IPS DF 4.7 (cell line): ENCODE data around the gene MEG3.
"Not testable (repeated sequence)": the region's sequence is repeated elsewhere in the genome, so short reads cannot be mapped to it uniquely, and the experiment has no call there.

Source experiments
- DNase-seq: peaks from one replicate; pipeline ENCODE4 v3.0.0-alpha.2; 2013; ENCODE audit warnings: low spot score; ENCODE audit errors: extremely low read depth

Gene MEG3

GRCh38 chr14:100788942-100789341 is 37.0 kb upstream of the MEG3 start:
- no peak for DNase-seq

- no peak for DNase-seq
Measured at GRCh38 chr14:100789460-100790417, 36.2 kb upstream of the MEG3 start.

DNA sequence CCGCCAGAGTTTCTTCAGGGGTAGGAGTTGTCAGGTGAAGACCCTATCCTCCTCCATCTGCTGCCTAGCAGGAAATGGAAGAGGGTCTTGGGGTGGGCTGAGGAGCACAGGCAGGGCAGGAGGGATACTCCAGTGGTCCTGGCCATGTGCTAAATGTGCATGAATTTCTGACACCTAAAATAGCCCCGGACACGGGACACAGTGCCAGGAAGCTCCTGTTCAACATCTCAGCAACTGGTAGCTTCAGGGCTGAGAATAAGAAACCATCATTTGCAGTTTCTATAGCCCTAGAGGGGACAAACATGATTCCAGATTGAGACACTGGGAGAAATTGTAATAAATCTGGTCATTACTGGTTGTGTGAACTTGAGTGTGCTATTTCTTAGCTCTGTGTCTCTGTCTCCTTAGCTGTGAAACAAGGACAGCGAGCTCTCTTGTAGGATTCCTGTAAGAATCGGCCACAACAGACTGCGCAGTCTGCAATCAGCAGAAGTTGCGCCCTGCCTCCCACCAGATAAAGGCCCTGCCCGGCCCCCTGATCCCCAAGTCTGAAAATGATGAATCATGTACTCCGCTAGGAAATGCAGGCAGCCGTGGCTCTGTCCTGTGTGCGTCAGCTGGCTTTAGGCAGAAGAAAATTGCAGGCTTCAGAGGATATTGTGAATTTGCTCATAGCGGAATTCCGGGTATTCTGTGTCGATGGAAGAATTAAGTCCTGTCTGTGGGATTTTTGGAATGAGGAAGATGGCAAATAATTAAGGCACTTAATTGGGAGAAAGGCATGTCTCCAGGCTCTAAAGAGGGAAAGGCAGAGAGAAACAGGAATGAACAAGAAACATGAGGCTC is 35.2 kb upstream of the MEG3 start:
- DNase-seq, result no peak

DNA sequence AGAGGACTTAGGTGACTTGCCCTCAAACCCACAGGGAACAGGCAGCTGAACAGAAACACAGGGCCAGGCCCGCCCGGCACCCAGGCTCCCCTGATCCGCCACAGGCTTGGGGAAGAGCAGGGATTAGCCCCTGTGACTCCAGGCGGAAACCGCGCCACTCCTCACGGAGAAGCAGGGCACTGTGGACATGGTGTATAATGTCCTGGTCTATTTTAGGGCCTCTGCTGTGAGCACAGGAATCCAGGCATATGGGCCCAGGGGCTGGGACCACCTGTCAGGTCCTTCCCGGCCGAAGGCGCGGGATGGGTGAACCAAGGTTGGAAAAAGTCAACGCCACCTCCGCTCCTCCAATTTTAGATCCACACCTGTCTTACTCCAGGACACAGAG is 34.6 kb upstream of the MEG3 start:
- DNase-seq, result no peak

DNA sequence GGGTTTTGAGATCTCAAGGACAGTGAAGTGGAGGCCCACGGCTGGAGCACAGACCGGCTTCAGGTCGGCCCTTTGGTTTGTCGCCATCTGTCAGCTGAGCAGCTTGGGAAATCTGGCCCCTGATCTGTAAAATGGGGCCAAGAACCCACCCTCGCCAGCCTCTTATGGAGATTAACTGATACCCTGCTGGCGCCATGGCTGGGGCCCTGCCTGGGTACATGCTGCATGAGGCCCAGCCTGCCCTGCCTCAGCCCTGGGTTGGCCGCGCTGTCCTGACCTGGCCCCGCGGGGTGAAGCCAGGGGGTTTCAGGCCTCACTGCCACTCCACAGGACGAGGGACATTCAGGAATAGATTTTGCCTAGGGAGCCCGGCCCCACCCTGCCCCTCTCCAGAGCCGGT is 33.9 kb upstream of the MEG3 start:
- no peak for DNase-seq

GRCh38 chr14:100796946-100797345 is 29.0 kb upstream of the MEG3 start:
- no peak for DNase-seq

- DNase-seq, result no peak
Measured at GRCh38 chr14:100800041-100800440, 25.9 kb upstream of the MEG3 start.

- not testable (repeated sequence) for DNase-seq
Measured at GRCh38 chr14:100801433-100801832, 24.5 kb upstream of the MEG3 start.

DNA sequence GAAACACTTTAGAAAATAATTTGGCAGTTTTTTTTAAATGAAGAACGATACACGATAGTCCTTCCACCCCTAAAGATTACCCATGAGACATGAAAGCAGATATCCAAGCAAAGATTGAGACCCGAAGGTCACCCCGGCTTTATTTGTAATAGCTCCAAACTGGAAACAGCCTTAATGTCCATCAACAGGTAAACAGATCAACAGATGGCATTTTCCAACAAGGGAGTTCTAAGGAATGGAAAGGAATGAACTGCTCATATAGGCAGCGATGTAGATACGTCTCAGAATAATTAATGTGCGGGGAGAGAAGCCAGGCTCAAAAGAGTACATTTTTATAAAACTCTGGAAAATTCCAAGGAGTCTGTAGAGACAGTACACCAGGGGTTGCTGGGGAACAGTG is 23.7 kb upstream of the MEG3 start:
- no peak for DNase-seq

GRCh38 chr14:100802766-100803165 is 23.2 kb upstream of the MEG3 start:
- DNase-seq, result no peak

- no peak for DNase-seq
Measured at GRCh38 chr14:100803226-100803625, 22.7 kb upstream of the MEG3 start.

- no peak for DNase-seq
Measured at GRCh38 chr14:100803676-100804075, 22.2 kb upstream of the MEG3 start.

DNA sequence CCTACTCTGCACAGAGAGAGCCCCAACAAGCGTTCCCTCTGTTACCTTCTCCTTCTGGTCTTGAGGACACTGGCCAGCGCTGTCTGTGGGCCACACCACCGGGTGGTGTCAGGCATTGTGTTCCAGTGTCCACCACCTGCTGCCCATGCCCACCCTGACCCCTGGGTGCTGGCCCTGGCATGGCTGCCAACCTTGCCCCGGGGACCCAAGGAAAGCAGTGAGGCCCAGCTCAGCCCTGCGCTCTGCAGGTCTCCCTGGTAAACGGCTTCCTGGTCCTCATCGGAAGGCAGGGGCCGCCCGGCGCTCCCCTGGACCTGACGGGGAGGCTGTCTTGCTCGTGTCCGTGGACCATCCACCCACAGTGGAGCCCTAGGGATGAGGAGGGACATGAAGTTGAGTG is 21.8 kb upstream of the MEG3 start:
- DNase-seq, result no peak

- DNase-seq, result no peak
Measured at GRCh38 chr14:100804558-100805309, 21.2 kb upstream of the MEG3 start.

GRCh38 chr14:100806386-100806785 is 19.5 kb upstream of the MEG3 start:
- DNase-seq, result no peak

DNA sequence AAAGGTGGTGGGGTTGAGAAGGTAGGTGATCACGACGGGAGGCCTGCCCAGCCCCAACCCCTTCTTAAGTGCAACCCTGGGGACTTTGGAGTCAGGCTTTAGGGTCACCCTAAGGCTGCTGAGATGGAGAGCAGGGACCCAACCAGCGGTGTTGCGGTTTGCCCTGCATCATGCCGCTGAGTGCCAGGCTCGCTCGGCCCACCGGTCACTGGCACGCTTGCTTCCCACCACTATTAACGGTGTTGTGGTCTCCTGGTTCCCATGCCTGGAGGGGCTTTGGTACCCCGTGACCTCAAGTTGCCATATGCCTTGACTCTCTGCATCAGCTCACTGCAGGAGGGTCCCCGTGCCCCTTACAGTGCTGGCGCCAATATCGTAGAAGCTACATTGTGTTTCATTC is 18.4 kb upstream of the MEG3 start:
- DNase-seq, result no peak

DNA sequence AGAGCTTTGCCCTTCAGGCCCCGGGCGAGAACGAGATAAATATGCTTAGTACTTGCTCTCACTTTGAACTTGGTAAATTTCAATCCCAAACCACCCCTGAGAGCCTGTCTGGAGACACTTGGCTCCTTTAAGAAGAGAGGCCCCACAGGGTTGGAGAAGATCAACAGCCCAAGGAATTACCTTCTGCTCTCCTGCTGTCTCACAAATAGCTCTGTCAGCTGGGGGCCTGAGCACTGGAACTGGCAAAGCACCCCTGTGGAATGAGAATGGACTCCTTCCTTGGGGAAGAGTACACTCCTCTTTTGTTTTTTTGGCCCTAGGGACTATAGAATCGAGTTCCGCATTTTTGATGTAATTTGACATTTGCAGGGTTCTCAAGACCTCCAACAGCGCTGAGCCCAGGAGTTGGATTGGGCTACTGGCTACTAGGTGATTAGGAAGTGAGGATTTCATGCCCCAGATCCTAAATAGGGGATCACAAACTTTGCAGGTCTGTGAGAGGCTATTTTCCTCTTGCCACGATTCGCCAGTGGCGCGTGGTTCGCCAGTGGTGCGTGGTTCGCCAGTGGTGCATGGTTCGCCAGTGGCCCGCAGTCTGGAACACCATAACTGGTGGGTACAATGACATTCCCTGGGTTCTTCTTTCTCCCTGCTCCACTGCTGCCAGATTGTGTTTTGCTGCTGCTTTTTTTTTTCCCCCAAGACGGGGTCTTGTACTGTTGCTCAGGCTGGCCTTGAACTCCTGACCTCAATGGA is 17.8 kb upstream of the MEG3 start:
- DNase-seq, result no peak

DNA sequence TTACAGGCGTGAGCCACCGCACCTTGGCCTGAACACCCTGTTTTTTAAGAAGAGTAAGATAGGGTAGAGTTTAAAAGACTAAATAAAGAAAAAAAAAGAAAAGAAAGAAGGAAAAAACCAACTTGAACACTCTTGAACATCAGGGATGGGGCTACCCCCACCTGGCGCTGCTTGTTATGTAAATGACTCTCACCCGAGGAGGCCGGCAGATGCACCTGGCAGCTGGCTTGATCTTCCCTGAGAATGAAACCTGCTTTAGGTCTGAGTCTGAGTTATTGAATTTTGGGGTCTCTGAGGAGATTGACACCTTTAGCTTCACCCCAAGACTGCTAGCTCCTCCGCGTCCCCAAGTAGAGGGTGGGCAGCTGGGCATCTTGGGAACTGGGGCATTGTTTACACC is 15.5 kb upstream of the MEG3 start:
- no peak for DNase-seq

DNA sequence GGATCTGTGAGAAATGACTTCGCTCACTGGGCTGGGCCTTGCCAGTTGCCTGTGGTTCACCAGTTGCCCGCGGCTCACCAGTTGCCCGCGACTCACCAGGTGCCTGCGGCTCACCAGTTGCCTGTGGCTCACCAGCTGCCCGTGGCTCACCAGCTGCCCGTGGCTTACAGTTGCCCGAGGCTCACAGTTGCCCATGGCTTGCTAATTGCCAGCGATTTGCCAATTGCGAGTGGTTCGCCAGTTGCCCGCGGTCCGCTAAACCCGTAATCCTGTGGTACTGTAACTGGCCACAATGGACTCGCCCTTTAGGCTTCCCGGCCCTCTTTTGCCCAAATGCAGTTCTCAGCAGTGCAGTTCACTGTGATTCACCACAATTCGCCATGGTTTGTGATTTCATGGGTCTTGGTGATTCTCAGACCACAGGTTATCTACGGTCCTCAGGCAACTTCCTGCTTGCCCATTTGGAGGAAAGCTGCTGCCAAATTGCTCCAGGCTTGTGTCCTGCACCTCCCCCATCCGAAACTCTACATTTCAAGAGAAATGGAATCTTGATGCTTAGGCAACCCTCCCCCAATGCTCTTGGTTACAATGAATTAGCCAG is 15.0 kb upstream of the MEG3 start:
- no peak for DNase-seq

- no peak for DNase-seq
Measured at GRCh38 chr14:100813291-100813690, 12.6 kb upstream of the MEG3 start.
